ENCODE measurements around the gene OLA1. TPM values are rescaled to one million over a fixed set of nuclear protein-coding genes. Genes with fewer than 3 reads are reported as not detected.

Gene OLA1
- total RNA-seq, 2 experiments from 2014 or later: 63.5 to 64.6 TPM

- no peak for DNase-seq
Measured at GRCh38 chr2:174184504-174184903, 63.8 kb downstream of the OLA1 start.

GRCh38 chr2:174183076-174183475, 65.3 kb downstream of the OLA1 start:
- H3K4me1 Mint-ChIP-seq: no peaks in the 10 kb centered on the region
- no peak overlapping the region for H3K27ac Mint-ChIP-seq
- POLR2A ChIA-PET: no interaction called here
- no peak for DNase-seq
- no peak overlapping the region for H3K4me3 Mint-ChIP-seq
- H3K27me3 Mint-ChIP-seq: no peaks in the 10 kb centered on the region
- CTCF ChIA-PET: interaction anchor here (0.6 kb wide), 1 partner anchor 20 kb away, joined by 3 read pairs; no protein-coding TSS in a partner anchor
- H3K36me3 Mint-ChIP-seq (ENCODE audit: low read depth): peaks cover 23% of the 10 kb centered on the region
- H3K9me3 Mint-ChIP-seq: no peaks in the 10 kb centered on the region

More at GRCh38 chr2:174184504-174184903, 63.8 kb downstream of the OLA1 start:
- no peak overlapping the region for H3K4me3 Mint-ChIP-seq
- H3K9me3 Mint-ChIP-seq: no peaks in the 10 kb centered on the region
- H3K4me1 Mint-ChIP-seq: no peaks in the 10 kb centered on the region
- ChIA-PET POLR2A (no interaction called here), CTCF (no interaction called here)
- H3K27me3 Mint-ChIP-seq: no peaks in the 10 kb centered on the region
- H3K27ac Mint-ChIP-seq: no peak overlapping the region
- H3K36me3 Mint-ChIP-seq (ENCODE audit: low read depth): peaks cover 23% of the 10 kb centered on the region

DNA sequence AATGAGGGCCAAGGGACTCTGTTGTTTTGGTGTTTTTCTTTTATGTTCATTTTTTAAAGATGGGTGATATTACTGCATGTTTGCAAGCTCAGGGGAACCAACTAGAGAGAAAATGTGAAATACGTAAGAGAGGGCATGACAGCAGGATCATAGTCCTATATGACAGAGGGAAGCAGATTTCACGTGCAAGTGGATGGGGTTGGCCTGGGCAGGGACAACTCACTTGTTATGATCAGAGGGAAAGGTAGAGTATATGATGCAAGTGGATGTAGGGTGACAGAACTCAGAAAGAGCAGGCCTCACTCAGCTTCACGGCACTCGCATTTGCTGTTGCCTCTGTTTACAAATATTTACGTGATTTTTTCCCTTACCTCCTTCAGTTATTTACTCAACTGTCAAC, 67.0 kb downstream of the OLA1 start:
- Mint-ChIP-seq H3K9me3 (no peaks in the 10 kb centered on the region), H3K4me1 (no peaks in the 10 kb centered on the region), H3K4me3 (no peak overlapping the region), H3K27me3 (no peaks in the 10 kb centered on the region), H3K36me3 (ENCODE audit: low read depth) (peaks cover 18% of the 10 kb centered on the region), H3K27ac (no peak overlapping the region)
- ChIA-PET CTCF (no interaction called here), POLR2A (no interaction called here)
- no peak for DNase-seq

DNA sequence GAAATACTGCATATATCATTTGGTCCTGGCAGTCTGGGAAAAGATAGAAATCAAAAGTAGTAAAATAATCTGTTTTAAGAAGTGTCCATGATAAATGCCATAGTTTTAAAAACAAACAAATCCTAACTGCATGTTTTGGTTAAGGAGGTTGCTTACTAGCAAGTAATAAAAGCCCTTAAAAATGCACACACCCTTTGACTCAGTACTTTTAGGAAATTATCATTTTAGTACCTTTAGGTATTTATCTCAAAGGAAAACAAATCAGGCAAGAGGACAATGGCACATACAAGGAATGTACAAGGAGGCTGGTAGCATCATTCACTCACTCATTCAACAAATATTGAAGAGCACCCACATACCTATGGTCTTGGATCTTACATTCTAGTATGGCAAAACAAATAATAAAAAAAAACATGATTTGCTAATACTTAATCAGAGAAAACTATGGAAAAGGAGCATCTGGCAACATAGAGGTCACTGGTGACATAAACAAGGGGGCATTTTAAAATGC, 67.6 kb downstream of the OLA1 start:
- no peak overlapping the region for H3K4me3 Mint-ChIP-seq
- H3K27ac Mint-ChIP-seq: no peak overlapping the region
- peaks cover 18% of the 10 kb centered on the region for H3K36me3 Mint-ChIP-seq (ENCODE audit: low read depth)
- POLR2A ChIA-PET: no interaction called here
- CTCF ChIA-PET: interaction anchor here (1.4 kb wide), 1 partner anchor 161 kb away, joined by 3 read pairs; no protein-coding TSS in a partner anchor
- DNase-seq: no peak
- H3K27me3 Mint-ChIP-seq: no peaks in the 10 kb centered on the region
- H3K4me1 Mint-ChIP-seq: no peaks in the 10 kb centered on the region
- H3K9me3 Mint-ChIP-seq: no peaks in the 10 kb centered on the region

- POLR2A ChIA-PET: no interaction called here
- no peak for DNase-seq
- H3K27ac Mint-ChIP-seq: no peak overlapping the region
- H3K9me3 Mint-ChIP-seq: peaks cover under 1% of the 10 kb centered on the region
- no peaks in the 10 kb centered on the region for H3K4me1 Mint-ChIP-seq
- CTCF ChIA-PET: interaction anchor here (1.4 kb wide), 1 partner anchor 161 kb away, joined by 3 read pairs; no protein-coding TSS in a partner anchor
- peaks cover 19% of the 10 kb centered on the region for H3K36me3 Mint-ChIP-seq (ENCODE audit: low read depth)
- no peak overlapping the region for H3K4me3 Mint-ChIP-seq
- H3K27me3 Mint-ChIP-seq: no peaks in the 10 kb centered on the region
Measured at GRCh38 chr2:174180165-174180724, 68.1 kb downstream of the OLA1 start.

DNA sequence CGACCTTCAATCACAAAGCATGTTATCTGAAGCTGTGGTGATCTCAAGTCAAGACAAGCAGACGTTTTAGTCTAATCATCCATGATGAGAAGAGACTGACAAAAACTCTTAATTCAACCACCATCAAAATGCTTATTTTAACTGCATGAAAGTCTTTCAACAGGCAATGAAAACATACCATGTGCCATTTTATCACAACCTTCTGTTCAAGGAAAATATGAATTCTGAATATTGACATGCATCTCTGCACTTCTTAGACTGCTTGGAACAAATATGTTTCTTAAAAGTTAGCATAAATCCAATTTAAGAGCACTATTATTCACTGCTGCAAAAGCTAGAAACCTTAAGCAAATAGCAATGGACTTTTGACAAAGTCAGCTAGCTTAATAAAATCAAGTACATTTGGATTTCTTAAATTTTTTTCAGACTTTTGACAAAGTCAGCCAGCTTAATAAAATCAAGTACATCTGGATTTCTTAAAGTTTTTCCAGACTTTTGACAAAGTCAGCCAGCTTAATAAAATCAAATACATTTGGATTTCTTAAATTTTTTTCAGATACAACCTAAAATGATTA, 70.9 kb downstream of the OLA1 start:
- Mint-ChIP-seq H3K4me1 (peaks cover 8% of the 10 kb centered on the region), H3K27ac (no peak overlapping the region), H3K4me3 (no peak overlapping the region), H3K9me3 (peaks cover 10% of the 10 kb centered on the region), H3K27me3 (no peaks in the 10 kb centered on the region), H3K36me3 (ENCODE audit: low read depth) (peaks cover 30% of the 10 kb centered on the region)
- ChIA-PET POLR2A (no interaction called here), CTCF (no interaction called here)
- no peak for DNase-seq

- H3K27ac Mint-ChIP-seq: no peak overlapping the region
- H3K4me1 Mint-ChIP-seq: peaks cover 10% of the 10 kb centered on the region
- CTCF ChIA-PET: no interaction called here
- peaks cover 12% of the 10 kb centered on the region for H3K9me3 Mint-ChIP-seq
- peaks cover 35% of the 10 kb centered on the region for H3K36me3 Mint-ChIP-seq (ENCODE audit: low read depth)
- POLR2A ChIA-PET: no interaction called here
- H3K4me3 Mint-ChIP-seq: no peak overlapping the region
- H3K27me3 Mint-ChIP-seq: no peaks in the 10 kb centered on the region
- DNase-seq: no peak
Measured at GRCh38 chr2:174176898-174177297, 71.4 kb downstream of the OLA1 start.

GRCh38 chr2:174174741-174175140, 73.6 kb downstream of the OLA1 start:
- Mint-ChIP-seq H3K9me3 (peaks cover 17% of the 10 kb centered on the region), H3K27me3 (no peaks in the 10 kb centered on the region), H3K36me3 (ENCODE audit: low read depth) (peaks cover 40% of the 10 kb centered on the region), H3K27ac (no peak overlapping the region), H3K4me1 (peaks cover 10% of the 10 kb centered on the region), H3K4me3 (no peak overlapping the region)
- no peak for DNase-seq
- ChIA-PET CTCF (no interaction called here), POLR2A (no interaction called here)

DNA sequence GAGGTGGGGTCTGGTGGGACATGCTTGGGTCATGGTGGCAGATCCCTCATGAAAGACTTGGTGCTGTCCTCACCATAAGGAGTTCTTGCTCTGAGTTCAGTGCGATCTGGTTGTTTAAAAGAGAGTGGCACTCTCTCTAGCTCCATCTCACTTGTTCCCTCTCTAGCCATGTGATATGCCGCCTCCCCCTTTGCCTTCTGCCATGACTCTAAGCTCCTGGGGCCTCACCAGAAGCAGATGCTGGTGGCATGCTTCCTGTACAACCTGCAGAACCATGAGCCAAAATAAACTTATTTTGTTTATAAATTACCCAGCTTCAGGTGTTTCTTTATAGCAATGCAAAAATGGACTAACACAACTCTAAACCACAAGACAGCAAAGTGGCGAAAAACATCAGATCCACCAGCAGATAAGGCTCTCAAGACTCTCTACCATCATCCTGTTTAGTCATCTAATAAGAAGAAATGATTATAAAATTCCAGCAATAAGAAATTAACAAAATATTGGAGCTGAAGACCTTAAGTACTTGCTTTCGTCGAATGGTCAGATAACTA, 75.5 kb downstream of the OLA1 start:
- Mint-ChIP-seq H3K27ac (no peak overlapping the region), H3K9me3 (peaks cover 31% of the 10 kb centered on the region)

DNA sequence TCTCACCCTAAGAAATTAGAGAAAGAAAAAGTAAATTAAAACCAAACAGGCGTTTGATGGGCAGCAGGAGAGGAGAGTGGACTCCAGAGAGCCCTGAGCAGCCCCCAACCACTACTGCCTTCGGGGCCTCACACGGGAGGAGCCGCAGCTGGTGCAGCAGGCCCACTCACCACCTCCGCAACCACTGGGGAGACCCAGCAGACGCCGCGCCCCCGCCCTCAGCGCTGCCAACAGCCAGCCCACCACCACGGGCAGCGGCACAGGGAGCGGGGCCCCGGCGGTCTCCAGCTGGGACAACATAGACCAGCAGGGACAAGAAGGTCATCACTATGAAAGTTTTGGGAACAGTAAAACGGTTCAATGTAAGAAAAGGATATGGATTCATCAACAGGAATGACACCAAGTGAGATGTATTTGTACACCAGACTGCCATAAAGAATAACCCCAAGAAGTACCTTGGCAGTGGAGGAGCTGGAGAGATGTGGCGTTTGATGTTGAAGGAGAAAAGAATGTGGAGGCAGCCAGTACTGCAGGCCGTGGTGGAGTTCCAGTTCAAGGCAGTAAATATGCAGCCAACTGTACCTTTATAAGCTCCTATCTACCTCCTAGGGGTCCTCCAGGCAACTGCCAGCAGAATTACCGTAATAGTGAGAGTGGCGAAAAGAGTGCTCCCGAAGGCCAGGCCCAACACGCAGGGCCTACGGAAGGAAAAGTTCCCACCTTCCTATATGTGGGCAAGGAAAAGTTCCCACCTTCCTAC, 76.5 kb downstream of the OLA1 start:
- Mint-ChIP-seq H3K27me3 (no peaks in the 10 kb centered on the region), H3K4me3 (no peak overlapping the region), H3K9me3 (peaks cover 34% of the 10 kb centered on the region), H3K36me3 (ENCODE audit: low read depth) (peaks cover 63% of the 10 kb centered on the region), H3K27ac (no peak overlapping the region), H3K4me1 (peaks cover 10% of the 10 kb centered on the region)
- POLR2A ChIA-PET: no interaction called here
- CTCF ChIA-PET: no interaction called here
- no peak for DNase-seq

More for the DNA sequence above, 75.5 kb downstream of the OLA1 start:
- Mint-ChIP-seq H3K4me1 (peaks cover 10% of the 10 kb centered on the region), H3K36me3 (ENCODE audit: low read depth) (peaks cover 58% of the 10 kb centered on the region), H3K27me3 (no peaks in the 10 kb centered on the region), H3K4me3 (no peak overlapping the region)
- no peak for DNase-seq
- CTCF ChIA-PET: interaction anchor here (0.6 kb wide), 1 partner anchor 663 kb away, joined by 3 read pairs; no protein-coding TSS in a partner anchor
- POLR2A ChIA-PET: no interaction called here

- no peaks in the 10 kb centered on the region for H3K27me3 Mint-ChIP-seq
- ChIA-PET POLR2A (no interaction called here), CTCF (no interaction called here)
- peaks cover 59% of the 10 kb centered on the region for H3K36me3 Mint-ChIP-seq (ENCODE audit: low read depth)
- peaks cover 10% of the 10 kb centered on the region for H3K4me1 Mint-ChIP-seq
- no peak overlapping the region for H3K27ac Mint-ChIP-seq
- no peak for DNase-seq
- H3K4me3 Mint-ChIP-seq: no peak overlapping the region
- peaks cover 33% of the 10 kb centered on the region for H3K9me3 Mint-ChIP-seq
Measured at GRCh38 chr2:174169372-174169771, 79.0 kb downstream of the OLA1 start.

- Mint-ChIP-seq H3K9me3 (peaks cover 26% of the 10 kb centered on the region), H3K4me1 (no peaks in the 10 kb centered on the region), H3K27ac (no peak overlapping the region), H3K27me3 (no peaks in the 10 kb centered on the region), H3K4me3 (no peak overlapping the region), H3K36me3 (ENCODE audit: low read depth) (peaks cover 44% of the 10 kb centered on the region)
- DNase-seq: no peak
- CTCF ChIA-PET: no interaction called here
- POLR2A ChIA-PET: no interaction called here
Measured at GRCh38 chr2:174166261-174166660, 82.1 kb downstream of the OLA1 start.

DNA sequence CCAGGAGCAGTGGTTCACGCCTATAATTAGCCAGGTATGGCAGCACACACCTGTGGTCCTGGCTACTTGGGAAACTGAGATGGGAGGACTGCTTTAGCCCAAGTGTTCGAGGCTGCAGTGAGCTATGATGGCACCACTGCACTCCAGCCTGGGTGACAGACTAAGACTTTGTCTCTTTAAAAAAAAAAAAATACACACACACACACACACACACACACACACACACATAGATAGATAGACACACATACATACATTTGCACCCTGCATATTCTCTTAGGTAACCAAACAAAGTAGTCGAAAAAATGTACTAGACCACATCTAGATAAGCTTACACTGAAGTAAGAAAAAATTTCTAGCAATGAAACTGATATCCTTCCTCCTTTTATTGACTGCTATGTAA, 86.8 kb downstream of the OLA1 start:
- H3K4me1 Mint-ChIP-seq: peaks cover 1% of the 10 kb centered on the region
- peaks cover 6% of the 10 kb centered on the region for H3K9me3 Mint-ChIP-seq
- no peak overlapping the region for H3K4me3 Mint-ChIP-seq
- ChIA-PET POLR2A (no interaction called here), CTCF (no interaction called here)
- H3K36me3 Mint-ChIP-seq (ENCODE audit: low read depth): peaks cover 15% of the 10 kb centered on the region
- H3K27ac Mint-ChIP-seq: no peak overlapping the region
- H3K27me3 Mint-ChIP-seq: no peaks in the 10 kb centered on the region
- DNase-seq: no peak

Measured in activated CD4-positive, alpha-beta memory T cell treated with anti-CD3 and anti-CD28 coated beads, Interleukin-2, amount 10 ng/mL, durations not matched to agents 7 days and 5 days (primary cell).